ENCODE results near the gene CPLANE1. TPM values are rescaled to one million over a fixed set of nuclear protein-coding genes. Genes with fewer than 3 reads are reported as not detected.

The CPLANE1 gene
- total and polyA plus RNA-seq, 2 of the 4 experiments (the other 2 are of a cell fraction), result 4.4 to 17.9 TPM

- CTCF ChIA-PET, result no interaction called here
- Histone ChIP-seq H3K4me3 (ENCODE audit: insufficient read depth, low read depth, low read length) (no peak overlapping the region), H3K4me1 (ENCODE audit: control insufficient read depth, insufficient read depth, low read length) (peaks cover 4% of the 10 kb centered on the region; the same call in 1 of the 2 replicates), H3K14ac (replicated peaks; ENCODE audit: low read depth, low read length) (no peak overlapping the region), H4K5ac (ENCODE audit: low read depth, low read length) (no peak overlapping the region), H2AK9ac (replicated peaks; ENCODE audit: low read depth, low read length, poor library complexity) (no peak overlapping the region), H4K20me1 (ENCODE audit: insufficient read depth, low read length) (no peaks in the 10 kb centered on the region), H3K27ac (ENCODE audit: insufficient read depth, low read length) (no peak overlapping the region), H3K4ac (ENCODE audit: low read depth, low read length) (no peak overlapping the region), H2BK120ac (ENCODE audit: low read depth, low read length) (no peak overlapping the region), H4K91ac (ENCODE audit: insufficient read depth, low read depth, low read length) (no peak overlapping the region), H3K9me3 (ENCODE audit: control insufficient read depth, insufficient read depth, low read length) (no peaks in the 10 kb centered on the region), H3K79me1 (ENCODE audit: low read depth in 1 of 2, low read length in 2 of 2) (no peaks in the 10 kb centered on the region; a peak in 1 of 4 replicates), H2AFZ (replicated peaks; ENCODE audit: low read length, poor library complexity) (no peak overlapping the region), H3K23ac (ENCODE audit: low read depth, low read length) (no peak overlapping the region), H2BK5ac (ENCODE audit: low read depth, low read length, poor library complexity, severe bottlenecking) (no peak overlapping the region), H4K8ac (ENCODE audit: low read depth in 2 of 2, low read length in 2 of 2) (no peak overlapping the region), H3K9ac (ENCODE audit: low read depth, low read length) (no peak overlapping the region), H3K27me3 (ENCODE audit: control insufficient read depth, insufficient read depth, low read length) (no peaks in the 10 kb centered on the region), H2BK15ac (ENCODE audit: low read depth, low read length) (no peak overlapping the region), H3K9me1 (ENCODE audit: insufficient read depth, low read length) (no peaks in the 10 kb centered on the region; the same call in 1 of the 2 replicates), H3K4me2 (ENCODE audit: low read depth, low read length) (no peak overlapping the region), H3K56ac (ENCODE audit: extremely low read depth, insufficient read depth, low read length) (no peak overlapping the region), H3K18ac (ENCODE audit: low read depth, low read length) (no peak overlapping the region), H3K36me3 (ENCODE audit: control insufficient read depth, insufficient read depth, low read length) (peaks cover 19% of the 10 kb centered on the region), H2BK20ac (ENCODE audit: low read depth, low read length) (no peak overlapping the region), H2AK5ac (ENCODE audit: low read depth, low read length) (no peak overlapping the region)
- TF ChIP-seq RCOR1 (IDR thresholded peaks at IDR 0.05; ENCODE audit: insufficient replicate concordance, low read length), result no peak
- TF ChIP-seq NFE2L2 (IDR thresholded peaks at IDR 0.05; ENCODE audit: low read depth, low read length), result no peak
- POLR2A ChIA-PET (ENCODE audit: unreplicated experiment), result interaction anchor here (0.7 kb wide), 1 partner anchor 32 kb away, joined by 3 read pairs; no protein-coding TSS in a partner anchor
- WGBS, 2 experiments (ENCODE audit: extremely low coverage in 2 of 2, insufficient read length in 1 of 2), result no CpG with 5 or more reads among the region's 1 CpG
- intact Hi-C loops (cut with micrococcal nuclease), result no loop called here
- BruUV-seq (replicated peaks), result no TSS peak
- no peak for ATAC-seq (ENCODE audit: low read depth)
- DNase-seq, result no peak
- in situ Hi-C loops (cut with MboI; ENCODE audit: low sequenced_read_pairs), result no loop called here
- dilution Hi-C loops (cut with HindIII; ENCODE audit: low sequenced_read_pairs, unreplicated experiment), result no loop called here
Observed at GRCh38 chr5:37217976-37218375, 31.2 kb downstream of the CPLANE1 start.
